HFFc6 (cell line): Measurements from ENCODE around the gene LRIG1. TPM values are rescaled to one million over a fixed set of nuclear protein-coding genes. Genes with fewer than 3 reads are reported as not detected.

ENCODE experiments used
- DNase-seq: peaks from one replicate; pipeline ENCODE4 v3.0.0-alpha.2; 2018
- H3K27ac Mint-ChIP-seq: 2 replicates; pipeline ENCODE4 v1.8.0; 2020; ENCODE audit warnings: mild to moderate bottlenecking, mixed read lengths
- H3K27me3 Mint-ChIP-seq: 2 replicates; pipeline ENCODE4 v1.8.0; 2021; ENCODE audit warnings: mild to moderate bottlenecking, moderate library complexity, mixed read lengths; ENCODE audit not compliant: insufficient read depth
- H3K36me3 Mint-ChIP-seq: 2 replicates; pipeline ENCODE4 v1.8.0; 2021; ENCODE audit warnings: low read depth, mixed read lengths
- H3K4me1 Mint-ChIP-seq: 2 replicates; pipeline ENCODE4 v1.8.0; 2020; ENCODE audit warnings: low read depth, mixed read lengths
- H3K4me3 Mint-ChIP-seq: 2 replicates; pipeline ENCODE4 v1.8.0; 2020; ENCODE audit warnings: mild to moderate bottlenecking, moderate library complexity, mixed read lengths
- H3K9me3 Mint-ChIP-seq: 2 replicates; pipeline ENCODE4 v1.8.0; 2020; ENCODE audit warnings: mild to moderate bottlenecking, mixed read lengths
- CTCF ChIP-seq: fragments of 200-600 bp; sonication (generic); IDR thresholded peaks from 2 replicates; pipeline ENCODE4 v1.5.0; 2021; ENCODE audit warnings: antibody characterized with exemption, mild to moderate bottlenecking
- total RNA-seq, 6 experiments: library from RNA; stranded (reverse); fragmentation: NEBNext Ultra II Directional; extraction: Animal tissue kit (Norgen Biotek cat#: 25700); gene quantifications; 2 replicates in 1 of 6; 3 replicates in 5 of 6; pipeline ENCODE4 v1.2.3, GENCODE V29; 2021

The LRIG1 gene
- total RNA-seq, 6 experiments from 2014 or later = 1.7 to 2.7 (median 2.2) TPM

GRCh38 chr3:66410976-66411375, 89.8 kb downstream of the LRIG1 start:
- Mint-ChIP-seq H3K4me3 (no peak overlapping the region), H3K36me3 (no peaks in the 10 kb centered on the region), H3K9me3 (no peaks in the 10 kb centered on the region), H3K27ac (no peak overlapping the region), H3K27me3 (no peaks in the 10 kb centered on the region; the same call in 1 of the 2 replicates), H3K4me1 (peaks cover 49% of the 10 kb centered on the region)
- no peak for DNase-seq
- TF ChIP-seq CTCF = no peak

DNA sequence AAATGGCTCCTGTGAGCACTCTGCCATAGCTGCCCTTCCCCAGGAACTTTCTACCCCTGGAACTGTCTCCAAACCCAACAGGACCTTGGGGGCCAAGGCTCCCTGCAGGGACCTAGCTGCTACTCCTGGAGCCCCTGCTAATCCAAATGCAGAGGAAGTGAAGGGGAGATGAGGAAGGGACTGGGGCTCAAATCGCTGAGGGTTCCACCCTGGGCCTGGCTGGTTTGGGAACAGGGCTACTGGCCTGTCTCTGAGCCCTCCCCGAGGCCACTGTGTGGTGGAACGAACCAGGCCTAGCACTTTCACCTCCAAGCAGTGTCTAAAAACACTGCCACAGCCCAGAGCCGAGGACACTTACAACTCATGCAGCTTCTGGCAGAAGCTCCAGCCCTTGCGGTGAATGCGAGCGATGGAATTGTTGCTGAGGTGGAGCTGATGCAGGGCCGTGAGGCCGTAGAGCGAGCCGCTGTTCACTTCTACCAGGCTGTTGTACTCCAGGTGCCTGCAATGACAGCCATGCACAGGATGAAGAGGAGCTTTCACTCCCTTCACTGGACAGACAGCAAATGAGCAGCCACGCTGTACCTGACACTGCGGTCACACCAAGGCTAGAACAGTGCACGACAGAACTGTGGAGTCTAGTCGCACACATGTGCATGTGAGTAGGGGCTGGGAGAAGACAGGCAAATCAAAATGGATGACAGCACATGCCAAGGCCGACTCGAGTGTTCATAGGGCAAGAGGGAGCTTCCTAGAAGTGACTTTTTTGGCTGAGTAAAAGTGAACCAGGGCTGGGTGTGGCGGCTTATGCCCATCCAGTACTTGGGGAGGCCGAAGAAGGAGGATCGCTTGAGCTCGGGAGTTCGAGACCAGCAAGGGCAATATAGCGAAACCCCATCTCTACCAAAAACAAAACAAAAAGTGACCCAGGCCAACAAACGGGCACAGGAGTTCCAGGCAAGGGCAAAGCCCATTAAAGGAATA, 90.8 kb downstream of the LRIG1 start:
- peaks cover 58% of the 10 kb centered on the region for H3K4me1 Mint-ChIP-seq
- TF ChIP-seq CTCF = no peak
- no peaks in the 10 kb centered on the region for H3K36me3 Mint-ChIP-seq
- H3K4me3 Mint-ChIP-seq = no peak overlapping the region
- no peaks in the 10 kb centered on the region; the same call in 1 of the 2 replicates for H3K27me3 Mint-ChIP-seq
- H3K9me3 Mint-ChIP-seq = no peaks in the 10 kb centered on the region
- DNase-seq = no peak
- no peak overlapping the region for H3K27ac Mint-ChIP-seq

DNA sequence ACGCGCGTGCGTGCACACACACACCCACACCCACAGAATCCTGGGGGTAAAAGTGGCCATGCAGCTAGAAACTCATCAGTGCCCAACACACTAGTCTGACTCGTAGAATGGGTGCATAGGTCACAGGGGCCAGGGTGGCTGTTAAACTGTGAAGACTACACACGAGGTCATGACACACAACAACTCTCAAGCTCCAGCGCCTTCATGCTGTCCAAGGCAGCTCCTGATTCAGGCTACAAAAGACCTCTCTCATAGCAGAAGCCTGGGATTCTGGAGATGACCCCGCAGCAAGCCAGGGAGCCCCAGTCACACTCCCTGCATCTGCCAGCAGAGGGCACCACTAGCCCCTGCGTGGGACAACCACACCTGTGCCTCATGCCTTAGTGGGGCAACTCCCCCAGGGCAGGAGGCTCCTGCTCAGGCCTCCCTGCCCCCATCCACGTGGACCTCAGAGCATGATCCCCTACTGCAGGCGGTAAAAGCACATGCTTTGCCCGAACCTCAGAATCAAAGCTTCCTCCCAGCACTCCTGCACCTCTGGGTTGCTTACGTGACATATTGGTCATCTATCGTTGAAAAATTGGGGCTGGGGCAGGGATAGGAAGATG, 93.1 kb downstream of the LRIG1 start:
- H3K9me3 Mint-ChIP-seq = no peaks in the 10 kb centered on the region
- H3K36me3 Mint-ChIP-seq = no peaks in the 10 kb centered on the region
- DNase-seq = peak; percentile 15
- TF ChIP-seq CTCF = peak; percentile 96
- H3K27ac Mint-ChIP-seq = no peak overlapping the region
- no peak overlapping the region for H3K4me3 Mint-ChIP-seq
- H3K4me1 Mint-ChIP-seq = peaks cover 44% of the 10 kb centered on the region
- no peaks in the 10 kb centered on the region; the same call in none of the 2 replicates for H3K27me3 Mint-ChIP-seq

DNA sequence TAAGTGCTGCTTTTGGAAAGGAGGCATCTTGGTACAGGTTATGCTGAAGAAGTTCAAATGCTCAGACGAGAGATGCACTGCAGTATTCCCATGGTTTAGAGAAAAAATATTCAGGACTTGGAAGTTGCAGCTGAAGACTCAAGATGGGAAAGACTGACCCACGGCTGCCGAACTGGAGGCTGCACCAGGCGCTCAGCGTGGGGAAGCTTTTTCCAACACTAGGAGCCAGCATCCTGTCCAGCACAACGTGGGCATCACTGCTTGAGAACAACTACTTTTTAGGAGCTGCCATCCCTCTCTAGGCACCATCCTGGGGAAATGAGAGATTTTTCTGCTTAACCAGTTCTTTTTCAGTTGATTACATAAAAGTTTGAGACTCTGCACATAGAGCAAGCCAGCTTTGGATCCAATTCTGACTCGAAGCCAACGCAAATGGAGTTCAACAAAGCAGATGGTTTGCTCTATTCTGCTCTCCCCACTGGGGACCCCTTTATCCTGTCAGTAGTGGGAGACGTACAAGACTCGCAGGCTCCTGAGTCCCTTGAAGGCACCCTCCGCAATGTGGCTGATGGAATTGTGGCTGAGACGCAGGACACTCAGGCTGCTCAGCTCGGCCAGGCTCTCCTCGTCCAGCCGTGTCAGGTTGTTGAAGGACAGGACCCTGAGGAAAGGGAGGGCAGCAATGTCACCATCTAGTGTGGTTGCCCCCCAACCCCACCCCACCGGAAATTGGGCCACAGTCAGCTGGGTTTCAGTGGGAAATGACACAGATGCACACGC, 93.8 kb downstream of the LRIG1 start:
- Mint-ChIP-seq H3K4me1 (peaks cover 37% of the 10 kb centered on the region), H3K27me3 (no peaks in the 10 kb centered on the region; the same call in none of the 2 replicates), H3K27ac (no peak overlapping the region), H3K36me3 (no peaks in the 10 kb centered on the region), H3K9me3 (no peaks in the 10 kb centered on the region), H3K4me3 (no peak overlapping the region)
- no peak for TF ChIP-seq CTCF
- no peak for DNase-seq

- H3K9me3 Mint-ChIP-seq = no peaks in the 10 kb centered on the region
- H3K4me1 Mint-ChIP-seq = peaks cover 28% of the 10 kb centered on the region
Measured at GRCh38 chr3:66406163-66406562, 94.7 kb downstream of the LRIG1 start.

More at GRCh38 chr3:66406163-66406562, 94.7 kb downstream of the LRIG1 start:
- Mint-ChIP-seq H3K27me3 (no peaks in the 10 kb centered on the region; the same call in none of the 2 replicates), H3K36me3 (no peaks in the 10 kb centered on the region), H3K4me3 (no peak overlapping the region), H3K27ac (no peak overlapping the region; the same call in 1 of the 2 replicates)
- no peak for DNase-seq
- TF ChIP-seq CTCF = no peak
